ENCODE results near the gene LYG1. TPM values are rescaled to one million over a fixed set of nuclear protein-coding genes. Genes with fewer than 3 reads are reported as not detected.
A peak's percentile ranks its signal among the peaks of the same experiment; 100 is the strongest.

The LYG1 gene
- total and polyA plus RNA-seq, 12 donors, result 0.29 to 4.6 (median 0.59) TPM; not detected in 6

GRCh38 chr2:99317161-99317872 is 16.3 kb upstream of the LYG1 start:
- 97 to 99% methylated on average over 9 of the region's 9 CpGs for WGBS, 2 donors
- Histone ChIP-seq H3K4me1 (no peaks in the 10 kb centered on the region), H3K27ac (no peak overlapping the region), H3K27me3 (no peaks in the 10 kb centered on the region), H3K9me3 (peaks cover 0 to 17% (median 0%) of the 10 kb centered on the region in 11 donors), H3K4me3 (no peak overlapping the region), H3K36me3 (peaks cover 0 to 62% (median 42%) of the 10 kb centered on the region in 9 donors)
- ATAC-seq (no peak), DNase-seq (no peak)
- TF ChIP-seq CTCF (IDR thresholded peaks at IDR 0.05), result no peak
- intact Hi-C loops (cut with DNase I), result no loop called here

GRCh38 chr2:99299580-99299979 is 1.4 kb downstream of the LYG1 start:
- intact Hi-C loops (cut with DNase I), result no loop called here
- Histone ChIP-seq H3K27ac (no peak overlapping the region), H3K4me3 (no peak overlapping the region), H3K4me1 (no peaks in the 10 kb centered on the region), H3K36me3 (peaks cover 0 to 28% (median 8%) of the 10 kb centered on the region in 9 donors), H3K9me3 (no peaks in the 10 kb centered on the region), H3K27me3 (no peaks in the 10 kb centered on the region)
- TF ChIP-seq CTCF (IDR thresholded peaks at IDR 0.05), result no peak
- ATAC-seq (no peak), DNase-seq (no peak)
- WGBS, 2 donors, result 96 to 97% methylated on average over 7 of the region's 7 CpGs

GRCh38 chr2:99297994-99298393 is 3.0 kb downstream of the LYG1 start:
- WGBS, 2 donors, result 73 to 94% methylated on average over 2 of the region's 2 CpGs

GRCh38 chr2:99285526-99285925 is 15.5 kb downstream of the LYG1 start:
- H3K27ac ChIP-seq, result no peak overlapping the region
- TF ChIP-seq CTCF (IDR thresholded peaks at IDR 0.05), result no peak
- WGBS, 2 donors, result 90 to 94% methylated on average over 7 of the region's 7 CpGs
- no peaks in the 10 kb centered on the region for H3K4me1 ChIP-seq
- DNase-seq (no peak), ATAC-seq (no peak)
- H3K36me3 ChIP-seq, result peaks cover 0 to 49% (median 6%) of the 10 kb centered on the region in 9 donors
- no peaks in the 10 kb centered on the region for H3K27me3 ChIP-seq
- peaks cover 0 to 4% (median 0%) of the 10 kb centered on the region in 11 donors for H3K9me3 ChIP-seq
- intact Hi-C loops (cut with DNase I), result no loop called here
- no peak overlapping the region for H3K4me3 ChIP-seq

More at GRCh38 chr2:99297994-99298393, 3.0 kb downstream of the LYG1 start:
- Histone ChIP-seq H3K36me3 (peaks cover 0 to 15% (median 5%) of the 10 kb centered on the region in 9 donors), H3K4me3 (no peak overlapping the region), H3K9me3 (no peaks in the 10 kb centered on the region), H3K27me3 (no peaks in the 10 kb centered on the region), H3K27ac (no peak overlapping the region), H3K4me1 (no peaks in the 10 kb centered on the region)
- intact Hi-C loops (cut with DNase I), result no loop called here
- DNase-seq (no peak), ATAC-seq (peak in 1 of 8 donors; percentile 41)
- TF ChIP-seq CTCF (IDR thresholded peaks at IDR 0.05), result no peak
